ENCODE data around the gene RASSF10.

RASSF10 gene

DNA sequence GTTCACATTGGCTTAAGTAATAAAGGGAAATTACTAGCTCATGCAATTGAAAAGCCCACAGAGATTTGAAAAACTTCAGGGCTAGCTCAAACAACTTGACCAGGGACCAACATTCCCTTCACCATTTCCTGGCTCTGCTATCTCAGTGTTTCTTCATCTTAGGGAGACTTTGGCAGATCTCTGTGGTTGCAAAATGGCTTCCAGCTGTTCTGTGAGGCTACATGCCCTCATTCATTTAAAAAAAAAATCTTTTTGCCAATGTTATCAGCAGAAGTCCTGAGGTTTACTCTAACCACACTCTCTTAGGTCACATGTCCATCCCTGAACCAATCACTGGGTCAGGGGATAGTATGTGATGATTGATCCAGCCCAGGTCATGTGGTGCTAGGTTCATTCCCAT, 13.9 kb upstream of the RASSF10 start:
- no peak for DNase-seq

- DNase-seq = no peak
Observed at GRCh38 chr11:12995823-12996222, 13.3 kb upstream of the RASSF10 start.

- no peak for DNase-seq
Observed at GRCh38 chr11:12997168-12997567, 11.9 kb upstream of the RASSF10 start.

GRCh38 chr11:12998336-12998735, 10.8 kb upstream of the RASSF10 start:
- no peak for DNase-seq

- DNase-seq = no peak
Observed at GRCh38 chr11:12999597-12999996, 9.5 kb upstream of the RASSF10 start.

- no peak for DNase-seq
Observed at GRCh38 chr11:13000116-13000515, 9.0 kb upstream of the RASSF10 start.

DNA sequence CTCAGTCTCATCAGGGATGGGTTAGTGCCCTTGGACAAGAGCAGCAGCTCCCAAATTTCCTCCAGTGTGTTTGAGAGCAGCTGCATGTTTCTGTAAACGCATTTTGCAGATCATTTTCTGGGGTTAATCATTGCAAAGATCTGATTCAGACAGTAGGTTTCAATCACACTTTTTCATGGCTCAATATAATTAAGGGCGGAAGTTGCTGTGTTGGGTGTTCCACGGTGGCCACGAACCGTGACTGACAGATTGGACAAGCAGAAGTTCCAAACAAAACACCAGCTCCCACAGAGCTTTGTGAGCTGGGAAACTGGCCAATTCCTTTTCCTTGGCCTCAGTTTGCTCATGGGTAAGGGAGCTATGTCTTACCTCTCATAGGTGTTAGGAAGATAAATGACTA, 8.4 kb upstream of the RASSF10 start:
- no peak for DNase-seq

GRCh38 chr11:13003736-13004493, 5.2 kb upstream of the RASSF10 start:
- DNase-seq = no peak

GRCh38 chr11:13007182-13008060, 1.7 kb upstream of the RASSF10 start:
- no peak for DNase-seq

DNA sequence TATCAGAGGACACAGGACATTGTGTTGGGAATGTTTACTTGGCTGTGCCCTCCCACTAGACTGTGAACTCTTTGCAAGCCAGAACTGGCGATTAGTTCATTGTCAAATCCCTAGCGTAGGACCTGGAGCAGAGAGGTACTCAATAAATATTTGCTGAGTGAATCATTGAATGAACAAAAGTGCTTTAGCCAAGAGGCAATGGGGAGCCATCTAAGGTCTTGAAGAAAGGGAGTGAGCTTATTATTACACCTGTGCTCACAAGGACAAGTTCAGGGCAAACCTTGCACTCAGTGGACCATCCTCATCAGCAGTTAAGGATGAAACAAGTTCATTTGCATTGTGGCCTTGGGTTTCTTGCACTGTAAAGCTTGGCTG, 1.1 kb upstream of the RASSF10 start:
- DNase-seq = peak; percentile 24

- DNase-seq = no peak
Observed at GRCh38 chr11:13009476-13009920, 382 bp downstream of the RASSF10 start.

DNA sequence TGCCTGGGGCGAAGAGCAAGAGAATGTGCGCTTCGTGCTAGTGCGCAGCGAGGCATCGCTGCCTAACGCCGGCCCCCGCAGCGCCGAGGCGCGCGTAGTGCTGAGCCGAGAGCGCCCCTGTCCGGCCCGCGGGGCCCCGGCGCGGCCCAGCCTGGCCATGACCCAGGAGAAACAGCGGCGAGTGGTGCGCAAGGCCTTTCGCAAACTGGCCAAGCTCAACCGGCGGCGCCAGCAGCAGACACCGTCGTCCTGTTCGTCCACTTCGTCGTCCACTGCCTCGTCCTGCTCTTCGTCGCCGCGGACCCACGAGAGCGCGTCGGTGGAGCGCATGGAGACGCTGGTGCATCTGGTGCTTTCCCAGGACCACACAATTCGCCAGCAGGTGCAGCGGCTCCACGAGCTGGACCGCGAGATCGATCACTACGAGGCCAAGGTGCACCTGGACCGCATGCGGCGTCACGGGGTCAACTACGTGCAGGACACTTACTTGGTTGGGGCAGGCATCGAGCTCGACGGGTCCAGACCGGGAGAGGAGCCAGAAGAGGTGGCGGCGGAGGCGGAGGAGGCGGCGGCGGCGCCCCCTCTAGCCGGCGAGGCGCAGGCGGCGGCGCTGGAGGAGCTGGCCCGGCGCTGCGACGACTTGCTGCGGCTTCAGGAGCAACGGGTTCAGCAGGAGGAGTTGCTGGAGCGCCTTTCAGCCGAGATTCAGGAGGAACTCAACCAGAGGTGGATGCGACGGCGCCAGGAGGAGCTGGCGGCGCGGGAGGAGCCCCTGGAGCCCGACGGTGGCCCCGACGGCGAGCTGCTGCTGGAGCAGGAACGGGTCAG, 1.0 kb downstream of the RASSF10 start:
- DNase-seq = peak; percentile 57

- DNase-seq = peak; percentile 42
Observed at GRCh38 chr11:13010749-13011465, 1.8 kb downstream of the RASSF10 start.

DNA sequence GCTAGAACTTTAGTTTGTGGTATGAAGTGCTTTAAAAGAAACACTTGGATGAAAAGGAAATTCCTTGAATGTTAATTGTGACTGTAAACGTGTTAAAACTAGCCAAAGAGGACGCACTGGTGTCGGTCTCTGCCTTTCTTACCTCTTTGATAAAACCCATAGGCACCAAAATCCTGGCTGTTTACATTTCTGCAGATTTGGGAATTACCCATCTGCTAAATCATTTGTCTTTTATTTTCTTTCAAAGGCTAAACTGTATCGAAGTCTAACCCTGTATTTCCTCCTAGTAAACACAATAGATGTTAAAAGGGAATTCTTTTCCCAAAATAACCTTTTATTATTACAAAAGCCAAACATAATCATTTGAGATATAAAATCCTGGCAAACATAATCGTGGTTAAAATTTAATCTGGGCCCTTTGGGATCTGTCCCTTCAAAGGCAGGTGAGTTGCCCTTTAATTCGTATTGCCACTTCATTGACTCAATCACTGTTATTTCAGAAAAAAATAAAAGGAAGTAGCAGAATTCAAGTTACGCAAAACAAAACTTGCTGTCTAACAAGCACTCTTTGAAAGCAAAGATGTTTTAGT, 2.4 kb downstream of the RASSF10 start:
- DNase-seq = no peak

- no peak for DNase-seq
Observed at GRCh38 chr11:13012056-13012661, 3.0 kb downstream of the RASSF10 start.

DNA sequence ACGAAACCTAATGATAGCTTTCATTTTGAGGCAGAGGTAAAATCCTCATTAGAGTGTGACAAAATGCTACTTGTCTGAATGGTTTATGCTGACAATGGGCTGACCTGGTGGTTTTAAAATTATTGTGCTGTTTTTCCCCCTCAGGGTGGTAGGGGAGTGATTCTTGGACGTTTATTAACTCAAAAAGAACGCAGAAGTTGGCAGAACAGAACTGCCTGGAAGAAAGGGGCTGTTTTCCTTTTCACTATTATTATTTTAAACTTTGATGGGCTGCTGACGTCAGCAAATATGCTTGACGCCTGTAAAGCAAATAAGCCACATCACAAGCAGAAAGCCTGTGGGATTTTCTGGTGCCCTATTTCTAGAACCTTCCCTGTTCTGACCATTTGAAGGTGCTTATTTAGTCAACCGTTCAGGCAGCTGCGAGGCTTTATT, 4.0 kb downstream of the RASSF10 start:
- DNase-seq = no peak

GRCh38 chr11:13015753-13016152, 6.6 kb downstream of the RASSF10 start:
- no peak for DNase-seq

- DNase-seq = peak; percentile 36
Observed at GRCh38 chr11:13016415-13016814, 7.3 kb downstream of the RASSF10 start.

GRCh38 chr11:13019313-13019712, 10.2 kb downstream of the RASSF10 start:
- no peak for DNase-seq

DNA sequence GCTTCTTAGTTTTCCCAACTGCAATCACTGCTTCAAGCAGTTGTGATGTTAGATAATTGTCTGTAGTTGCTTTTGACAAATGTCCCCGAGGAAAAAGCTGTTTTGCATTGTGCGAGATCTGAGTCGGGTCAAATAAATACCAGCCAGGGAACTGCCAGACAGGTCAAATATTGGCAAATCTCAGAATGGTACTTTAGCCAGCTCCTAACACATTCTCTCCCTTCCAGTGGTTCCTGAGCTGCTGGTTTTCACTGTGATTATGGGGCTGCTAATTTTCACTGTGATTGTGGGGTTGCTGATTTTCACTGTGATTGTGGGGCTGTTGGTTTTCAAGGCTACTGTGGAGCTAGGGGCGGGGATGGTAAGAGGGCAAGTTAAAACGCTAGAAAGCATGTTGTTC, 14.3 kb downstream of the RASSF10 start:
- DNase-seq = no peak

GRCh38 chr11:13026722-13027121, 17.6 kb downstream of the RASSF10 start:
- DNase-seq = no peak

- no peak for DNase-seq
Observed at GRCh38 chr11:13028322-13028721, 19.2 kb downstream of the RASSF10 start.
